SK-N-MC (cell line): ENCODE results near the gene SCCPDH.

Experiments
- DNase-seq: peaks from one replicate; pipeline ENCODE4 v3.0.0-alpha.2; 2011; ENCODE audit warnings: low read depth, low spot score
- H3K27ac ChIP-seq: fragments of 200-600 bp; sonication (generic); 2 replicates; pipeline ENCODE4 v1.5.1; 2016; ENCODE audit warnings: mixed run types
- H3K36me3 ChIP-seq: fragments of 200-600 bp; sonication (generic); 2 replicates; pipeline ENCODE4 v1.6.1; 2017; ENCODE audit warnings: antibody characterized with exemption, low read length, mixed read lengths; ENCODE audit not compliant: insufficient read depth
- H3K4me3 ChIP-seq: fragments of 200-600 bp; sonication (generic); 2 replicates; pipeline ENCODE4 v1.5.1; 2016
- H3K9ac ChIP-seq: fragments of 200-600 bp; sonication (generic); 2 replicates; pipeline ENCODE4 v1.8.0; 2017; ENCODE audit warnings: mixed run types, mixed read lengths; ENCODE audit not compliant: insufficient read length
- H3K9me3 ChIP-seq: fragments of 200-600 bp; sonication (generic); 2 replicates; pipeline ENCODE4 v1.6.1; 2017; ENCODE audit warnings: low read depth, mild to moderate bottlenecking, antibody characterized with exemption, low read length, moderate library complexity, mixed read lengths
- EZH2 ChIP-seq: fragments of 200-600 bp; sonication (generic); IDR thresholded peaks from one replicate; pipeline ENCODE4 v1.6.1; 2017; ENCODE audit warnings: antibody characterized with exemption
- FOXP2 ChIP-seq: optimal IDR thresholded peaks from 2 replicates; pipeline ENCODE3; 2011; ENCODE audit warnings: mild to moderate bottlenecking, moderate library complexity; ENCODE audit not compliant: insufficient read depth; ENCODE audit errors: extremely low read length, control extremely low read depth
- POLR2AphosphoS5 ChIP-seq: IDR thresholded peaks from 2 replicates; pipeline ENCODE4 v1.6.1; 2012; ENCODE audit warnings: mild to moderate bottlenecking, low read depth, low read length, borderline replicate concordance

Gene SCCPDH, protein sequence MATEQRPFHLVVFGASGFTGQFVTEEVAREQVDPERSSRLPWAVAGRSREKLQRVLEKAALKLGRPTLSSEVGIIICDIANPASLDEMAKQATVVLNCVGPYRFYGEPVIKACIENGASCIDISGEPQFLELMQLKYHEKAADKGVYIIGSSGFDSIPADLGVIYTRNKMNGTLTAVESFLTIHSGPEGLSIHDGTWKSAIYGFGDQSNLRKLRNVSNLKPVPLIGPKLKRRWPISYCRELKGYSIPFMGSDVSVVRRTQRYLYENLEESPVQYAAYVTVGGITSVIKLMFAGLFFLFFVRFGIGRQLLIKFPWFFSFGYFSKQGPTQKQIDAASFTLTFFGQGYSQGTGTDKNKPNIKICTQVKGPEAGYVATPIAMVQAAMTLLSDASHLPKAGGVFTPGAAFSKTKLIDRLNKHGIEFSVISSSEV

DNA sequence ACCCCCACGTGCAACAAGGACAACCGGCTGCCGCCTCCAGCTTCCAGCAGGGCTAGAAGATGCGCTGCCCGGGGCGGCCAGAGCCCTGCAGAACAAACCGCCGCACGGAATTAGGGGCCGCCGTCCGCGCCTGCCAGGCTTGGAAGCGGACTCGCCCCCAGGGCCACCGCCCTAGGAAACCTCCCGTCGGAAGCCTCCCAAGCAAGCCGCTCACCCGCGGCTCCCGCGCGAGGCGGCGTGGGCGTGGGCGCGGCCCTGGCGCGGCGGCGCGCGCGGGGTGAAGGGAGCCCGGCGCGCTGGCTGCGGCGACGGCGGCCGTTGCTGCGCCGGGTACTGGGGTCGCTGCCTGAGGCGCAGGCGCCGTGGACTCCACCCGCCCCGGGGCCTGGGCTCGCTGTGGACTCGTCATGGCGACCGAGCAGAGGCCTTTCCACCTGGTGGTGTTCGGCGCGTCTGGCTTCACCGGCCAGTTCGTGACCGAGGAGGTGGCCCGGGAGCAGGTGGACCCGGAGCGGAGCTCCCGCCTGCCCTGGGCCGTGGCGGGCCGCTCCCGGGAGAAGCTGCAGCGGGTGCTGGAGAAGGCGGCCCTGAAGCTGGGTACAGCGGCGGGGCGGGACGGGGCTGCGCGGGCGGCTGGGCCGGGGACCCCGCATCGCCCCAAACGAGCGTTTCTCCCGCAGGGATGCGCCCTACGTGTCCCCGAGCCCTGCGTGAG is at the start of gene SCCPDH:
TSS of gene SCCPDH (plus strand) at position 394 of the 715 bp plus-strand sequence. CDS start at position 408, 14 bp downstream.
- H3K4me3 ChIP-seq = peak within 1 kb of the TSS; percentile 88
- H3K27ac ChIP-seq = no peak within 1 kb of the TSS
- peaks cover 22% of the 10 kb centered on the region for H3K36me3 ChIP-seq
- peak within 1 kb of the TSS; percentile 82 for H3K9ac ChIP-seq
- no peaks in the 10 kb centered on the region for H3K9me3 ChIP-seq
- TF ChIP-seq POLR2AphosphoS5 (peak; percentile 78), FOXP2 (no peak)
- no peak for DNase-seq

DNA sequence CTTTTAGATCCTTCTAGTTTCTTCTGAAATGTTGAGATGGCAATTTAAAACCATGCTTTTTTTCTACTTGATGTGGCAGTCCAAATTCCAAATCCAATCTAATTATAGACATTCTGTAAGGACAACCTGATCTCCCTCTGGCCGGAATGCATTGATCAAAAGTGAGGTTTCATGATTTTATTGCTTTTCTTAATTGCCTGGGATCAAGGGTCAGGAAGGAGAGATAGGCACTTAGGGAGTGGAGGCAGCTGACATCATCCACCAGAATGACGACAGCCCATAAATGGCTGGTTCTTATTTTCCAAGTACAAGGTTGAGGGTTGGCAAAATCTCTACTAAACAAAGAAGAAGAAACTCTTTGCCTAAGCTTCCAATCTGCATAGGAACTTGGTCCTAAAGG is 46.4 kb upstream of the SCCPDH start:
- DNase-seq = no peak
- no peaks in the 10 kb centered on the region for H3K9me3 ChIP-seq
- no peaks in the 10 kb centered on the region for H3K36me3 ChIP-seq
- no peak overlapping the region for H3K4me3 ChIP-seq
- H3K9ac ChIP-seq = no peak overlapping the region
- no peak overlapping the region for H3K27ac ChIP-seq
- TF ChIP-seq FOXP2 = no peak
- TF ChIP-seq POLR2AphosphoS5 = no peak
- TF ChIP-seq EZH2 = no peak

DNA sequence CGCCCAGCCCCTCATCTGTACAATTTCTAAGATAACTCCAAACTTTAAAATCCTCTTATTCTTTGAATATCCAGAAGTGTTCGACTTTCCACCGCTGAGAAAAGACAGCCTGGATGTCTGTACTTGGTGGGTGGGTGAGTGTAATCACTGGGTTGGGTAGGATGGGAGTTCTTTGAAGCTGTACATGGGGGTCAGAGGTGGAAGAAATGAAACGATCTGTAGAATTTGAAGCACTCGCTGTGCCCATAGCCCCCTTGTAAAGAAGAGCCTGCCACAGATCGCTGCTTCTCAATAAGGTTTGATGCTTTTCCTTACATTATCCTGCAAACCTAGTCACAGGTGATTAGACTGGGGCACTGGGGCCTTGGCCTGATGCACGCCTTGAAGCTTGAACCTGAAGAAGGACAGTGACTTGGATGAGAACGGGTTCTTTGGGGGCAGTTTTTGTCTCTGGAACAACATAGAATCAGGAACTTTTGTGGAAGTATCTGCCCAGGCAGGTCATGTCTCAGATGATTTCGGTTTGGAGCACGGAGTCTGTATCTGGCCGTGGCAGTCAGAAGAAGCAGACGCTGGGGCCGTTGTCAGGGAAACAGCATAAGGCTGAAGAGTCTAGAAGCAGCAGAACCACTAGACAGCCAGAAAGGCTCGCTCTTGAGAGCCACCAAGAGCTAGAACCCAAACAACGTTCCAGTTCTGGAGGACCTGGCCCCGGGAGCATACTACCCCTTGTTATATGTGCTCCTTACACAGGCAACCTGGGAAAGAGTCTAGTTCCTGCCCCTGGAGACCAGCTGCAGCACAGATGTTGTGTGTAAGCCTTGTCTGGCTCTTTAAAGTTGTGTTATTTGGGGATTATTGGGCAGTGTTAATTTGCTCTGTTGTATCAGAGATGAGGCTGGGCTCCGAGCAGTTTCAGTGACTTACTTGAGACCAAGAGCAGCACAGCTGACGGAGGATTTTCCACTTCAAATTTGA is 45.1 kb upstream of the SCCPDH start:
- no peaks in the 10 kb centered on the region for H3K36me3 ChIP-seq
- no peak for TF ChIP-seq EZH2
- no peak for TF ChIP-seq POLR2AphosphoS5
- no peak for TF ChIP-seq FOXP2
- no peak for DNase-seq
- no peak overlapping the region for H3K27ac ChIP-seq
- no peak overlapping the region for H3K4me3 ChIP-seq
- H3K9ac ChIP-seq = no peak overlapping the region
- H3K9me3 ChIP-seq = no peaks in the 10 kb centered on the region

DNA sequence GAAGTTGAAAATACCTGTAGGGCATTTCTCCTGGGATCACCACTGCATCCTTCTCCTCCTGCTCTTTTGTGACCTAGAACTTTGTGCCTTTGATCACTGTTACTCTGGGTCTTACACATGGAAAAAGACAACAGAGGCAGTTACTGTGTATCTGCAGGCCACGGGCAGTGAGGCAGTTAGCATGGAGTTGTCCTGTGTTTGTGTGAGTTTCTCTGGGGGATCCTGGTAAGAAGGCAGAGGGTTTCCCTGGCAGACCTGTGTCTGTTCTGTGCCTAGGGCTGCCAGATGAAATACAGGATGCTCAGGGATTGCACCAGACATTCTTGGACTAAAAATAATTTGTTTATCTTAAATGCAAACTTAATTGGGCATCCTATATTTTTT is 44.4 kb upstream of the SCCPDH start:
- Histone ChIP-seq H3K36me3 (no peaks in the 10 kb centered on the region), H3K27ac (no peak overlapping the region), H3K9me3 (no peaks in the 10 kb centered on the region), H3K9ac (no peak overlapping the region), H3K4me3 (no peak overlapping the region)
- no peak for DNase-seq
- TF ChIP-seq EZH2 = no peak
- TF ChIP-seq FOXP2 = no peak
- TF ChIP-seq POLR2AphosphoS5 = no peak

DNA sequence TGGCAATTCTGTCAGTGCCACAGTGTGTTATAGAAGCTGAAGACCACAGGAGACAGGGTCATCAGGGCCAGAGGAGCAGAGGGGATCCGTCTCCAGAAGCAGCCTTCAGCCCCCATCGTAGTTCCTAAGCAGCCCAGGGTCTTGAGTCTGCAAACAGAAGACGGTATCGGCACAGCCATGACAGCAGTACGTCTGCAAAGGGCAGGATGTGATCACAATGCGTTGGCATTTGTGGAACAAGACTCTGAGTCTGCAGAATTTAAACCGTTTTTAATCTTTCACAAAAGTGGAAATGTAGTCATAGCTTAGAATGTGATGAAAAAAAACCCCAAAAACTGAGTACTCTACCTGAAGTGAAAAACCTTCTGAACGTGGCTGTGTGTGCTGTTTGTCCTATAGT is 44.0 kb upstream of the SCCPDH start:
- Histone ChIP-seq H3K9ac (no peak overlapping the region), H3K4me3 (no peak overlapping the region), H3K27ac (no peak overlapping the region), H3K36me3 (no peaks in the 10 kb centered on the region), H3K9me3 (no peaks in the 10 kb centered on the region)
- no peak for DNase-seq
- TF ChIP-seq EZH2 = no peak
- TF ChIP-seq POLR2AphosphoS5 = no peak
- TF ChIP-seq FOXP2 = no peak

DNA sequence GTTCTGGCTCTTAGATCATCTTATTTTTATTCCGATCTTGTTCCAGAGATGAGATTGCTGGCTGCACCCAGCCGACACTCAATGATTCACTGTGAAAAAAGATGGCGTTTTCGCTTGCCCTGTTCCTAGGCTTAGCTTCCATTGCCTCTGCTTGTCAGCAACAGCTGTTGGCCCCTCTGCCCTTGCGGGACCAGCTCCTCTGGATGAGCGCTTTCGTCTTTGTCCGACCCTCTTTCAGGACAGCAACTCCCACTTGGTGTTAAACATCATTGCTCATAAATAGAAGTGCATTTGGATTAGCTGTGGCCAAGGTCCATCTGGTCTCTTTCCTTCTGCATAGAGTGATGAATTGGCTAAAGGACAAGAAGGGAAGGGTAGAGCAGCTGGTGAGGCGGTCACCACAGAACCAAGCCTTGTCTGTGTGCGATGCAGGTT is 43.5 kb upstream of the SCCPDH start:
- no peak for TF ChIP-seq EZH2
- no peak for DNase-seq
- Histone ChIP-seq H3K27ac (no peak overlapping the region), H3K36me3 (no peaks in the 10 kb centered on the region), H3K4me3 (no peak overlapping the region), H3K9ac (no peak overlapping the region), H3K9me3 (no peaks in the 10 kb centered on the region)

DNA sequence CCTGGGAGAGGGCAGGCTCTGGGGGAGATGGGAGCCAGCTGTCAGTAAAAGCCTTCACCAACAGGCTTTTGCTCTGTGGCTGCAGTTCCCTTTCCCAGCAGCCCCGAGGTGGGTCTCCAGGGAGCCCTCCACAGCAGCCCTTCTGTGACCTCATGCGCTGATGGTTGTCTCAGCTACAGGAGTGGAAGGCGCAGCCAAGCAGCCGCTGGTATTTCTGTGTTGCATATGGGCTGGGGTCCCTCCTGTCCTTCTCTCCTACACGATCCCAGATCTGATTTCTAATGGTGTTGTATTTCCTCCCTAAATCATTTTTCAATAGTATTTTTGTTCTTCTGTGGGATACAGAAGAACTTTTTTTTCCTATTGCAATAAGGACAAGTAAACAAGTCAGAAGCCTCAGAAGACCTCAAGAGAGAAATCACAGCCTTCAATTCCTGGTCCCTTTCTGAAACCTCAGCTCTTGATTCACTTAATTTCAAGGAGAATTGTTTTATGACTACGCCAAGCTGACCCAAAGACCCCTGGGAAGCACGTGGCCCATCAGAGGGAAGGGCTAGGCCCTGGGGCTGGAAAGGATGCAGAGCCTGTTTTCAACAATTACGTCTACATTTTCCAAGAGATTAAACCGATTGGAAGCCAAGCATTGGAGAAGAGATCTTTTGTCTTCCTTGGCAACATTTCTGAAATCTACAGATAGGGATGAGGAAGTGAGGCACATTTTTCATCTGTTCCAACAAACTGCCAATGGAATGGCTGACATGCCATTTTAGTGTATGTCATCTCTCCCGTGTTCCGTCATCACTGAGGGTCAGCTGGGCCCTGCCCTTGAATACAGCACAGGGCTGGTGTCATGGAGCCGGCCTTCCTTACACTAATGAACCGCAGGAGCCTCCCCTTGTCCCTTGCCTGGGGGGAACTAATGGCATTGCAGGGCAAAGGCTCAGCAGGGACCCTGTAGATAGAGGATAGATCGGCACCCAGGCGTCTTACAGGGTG is 42.0 kb upstream of the SCCPDH start:
- H3K27ac ChIP-seq = peak overlapping the region; percentile 42; the same call in 1 of the 2 replicates

More for the DNA sequence above, 42.0 kb upstream of the SCCPDH start:
- Histone ChIP-seq H3K4me3 (no peak overlapping the region), H3K36me3 (no peaks in the 10 kb centered on the region), H3K9ac (no peak overlapping the region), H3K9me3 (no peaks in the 10 kb centered on the region)
- DNase-seq = no peak
- no peak for TF ChIP-seq POLR2AphosphoS5
- no peak for TF ChIP-seq EZH2
- no peak for TF ChIP-seq FOXP2
